HG02623 (cell line): ENCODE results near the gene SLC25A53.
A peak's percentile ranks its signal among the peaks of the same experiment; 100 is the strongest.
"Not testable (repeated sequence)": the region's sequence is repeated elsewhere in the genome, so short reads cannot be mapped to it uniquely, and the experiment has no call there.

Experiments used
- ATAC-seq: cut with Tn5 transposase; IDR thresholded peaks from one replicate; pipeline ENCODE4 v1.9.1; 2021; ENCODE audit warnings: moderate library complexity; ENCODE audit not compliant: unreplicated experiment

The SLC25A53 gene

DNA sequence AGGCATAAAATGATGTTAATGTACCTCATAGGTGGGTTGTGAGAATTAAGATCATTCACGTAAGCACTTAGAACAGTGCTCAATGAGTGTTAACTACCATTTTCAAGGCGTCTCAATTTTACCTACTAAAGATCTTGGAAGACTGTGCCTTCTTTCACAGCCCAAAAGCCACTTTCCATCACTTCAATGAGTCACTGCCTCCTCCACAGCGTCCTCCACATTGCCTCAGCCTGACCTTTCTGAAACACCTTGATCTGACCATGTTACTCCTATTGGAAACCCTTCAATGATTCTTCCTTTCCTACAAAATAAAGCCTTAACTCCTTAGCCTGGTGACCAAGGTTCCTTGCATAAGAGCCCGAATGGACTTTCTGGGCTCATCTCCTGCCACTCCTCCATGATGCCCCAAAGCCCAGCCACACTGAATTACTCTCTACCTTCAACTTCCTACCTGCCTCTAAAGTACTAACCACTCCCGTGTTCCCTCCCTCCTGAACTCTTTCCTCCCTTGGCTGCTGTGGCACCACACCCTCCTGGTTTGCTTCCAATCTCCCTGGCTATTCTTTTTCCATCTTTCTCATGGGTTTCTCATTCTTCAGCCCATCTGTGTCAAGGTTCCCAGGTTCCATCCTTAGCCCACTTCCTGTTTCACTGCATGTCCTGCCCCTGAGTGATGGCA is 22.1 kb downstream of the SLC25A53 start:
- no peak for ATAC-seq

- no peak for ATAC-seq
Measured at GRCh38 chrX:104130808-104131207, 26.0 kb downstream of the SLC25A53 start.

- no peak for ATAC-seq
Measured at GRCh38 chrX:104126856-104127255, 30.0 kb downstream of the SLC25A53 start.

- peak; percentile 45 for ATAC-seq
Measured at GRCh38 chrX:104122829-104123228, 34.0 kb downstream of the SLC25A53 start.

DNA sequence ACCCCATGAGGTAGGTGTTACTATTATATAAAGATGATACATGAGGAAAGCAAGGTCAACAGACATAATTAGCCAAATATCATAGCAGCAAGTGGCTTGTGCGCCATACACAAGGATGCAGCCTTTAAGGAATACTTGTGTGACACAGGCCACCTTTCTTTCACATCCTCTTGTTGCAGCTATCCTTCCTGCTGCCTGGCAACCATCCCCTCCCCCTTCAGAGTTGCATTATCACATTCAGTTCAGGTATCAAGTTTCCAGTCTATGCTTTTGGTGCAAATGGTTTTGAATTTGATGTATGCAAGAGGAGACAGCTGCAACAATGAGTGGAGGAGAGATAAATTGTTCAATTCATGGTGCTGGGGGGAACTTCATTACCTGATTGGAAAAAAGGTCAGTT is 38.0 kb downstream of the SLC25A53 start:
- ATAC-seq, result no peak

DNA sequence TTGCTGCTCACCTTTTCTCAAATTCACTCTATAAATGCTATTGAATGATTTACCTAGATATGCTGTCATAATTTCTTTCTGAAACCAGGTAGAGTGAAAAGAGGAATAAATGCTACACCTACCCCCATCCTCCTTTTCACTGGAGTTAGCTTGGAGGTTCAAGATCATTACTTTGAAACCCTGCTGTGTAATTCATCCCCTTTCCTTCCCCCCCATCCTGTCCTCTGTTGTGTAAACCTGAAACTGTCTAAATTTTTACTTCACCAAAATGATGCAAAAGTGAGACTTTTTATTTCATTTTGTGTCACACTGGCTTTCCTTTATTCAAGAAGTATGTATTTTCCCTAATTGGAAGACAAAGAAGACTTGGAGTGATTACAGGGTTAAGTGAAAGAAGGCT is 39.0 kb downstream of the SLC25A53 start:
- no peak for ATAC-seq

- peak; percentile 48 for ATAC-seq
Measured at GRCh38 chrX:104113222-104113965, 43.4 kb downstream of the SLC25A53 start.

DNA sequence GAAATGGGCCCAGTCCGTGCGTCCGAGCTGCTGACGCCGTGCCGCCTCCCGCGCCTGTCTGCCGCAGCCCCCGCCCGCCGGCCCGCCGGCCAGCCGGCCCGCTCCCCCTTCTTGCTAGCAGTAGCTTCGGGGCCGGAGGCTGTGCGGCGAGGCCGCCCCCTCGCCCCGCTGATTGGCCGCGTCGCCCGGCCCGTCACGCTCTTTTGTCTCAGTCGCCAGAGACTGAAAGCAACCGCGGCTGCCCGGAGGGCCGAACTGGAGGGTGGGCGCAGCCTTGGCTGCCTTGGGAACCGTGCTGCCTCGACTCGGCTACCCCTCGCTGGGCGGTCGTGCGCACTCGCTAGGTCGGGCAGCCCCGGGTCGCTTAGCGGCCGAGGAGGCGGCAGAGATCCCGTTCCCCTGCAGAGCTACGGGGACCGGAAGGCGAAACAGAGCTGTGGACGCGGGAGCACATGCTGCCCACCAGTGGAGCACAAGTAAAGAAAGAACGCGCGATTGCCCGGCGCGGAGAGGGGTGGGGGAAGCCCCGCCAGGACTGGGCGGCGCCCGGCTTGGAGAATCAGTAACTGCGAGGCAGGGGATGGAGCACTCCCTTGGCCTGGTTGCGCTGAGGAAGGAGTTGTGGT is 44.4 kb downstream of the SLC25A53 start, which contains the start of gene ZCCHC18:
Gene ZCCHC18, plus strand, starts transcription at position 198 of the 626 bp plus-strand sequence. CDS start 1,589 bp downstream, outside the sequence.
- ATAC-seq, result peak; percentile 62

DNA sequence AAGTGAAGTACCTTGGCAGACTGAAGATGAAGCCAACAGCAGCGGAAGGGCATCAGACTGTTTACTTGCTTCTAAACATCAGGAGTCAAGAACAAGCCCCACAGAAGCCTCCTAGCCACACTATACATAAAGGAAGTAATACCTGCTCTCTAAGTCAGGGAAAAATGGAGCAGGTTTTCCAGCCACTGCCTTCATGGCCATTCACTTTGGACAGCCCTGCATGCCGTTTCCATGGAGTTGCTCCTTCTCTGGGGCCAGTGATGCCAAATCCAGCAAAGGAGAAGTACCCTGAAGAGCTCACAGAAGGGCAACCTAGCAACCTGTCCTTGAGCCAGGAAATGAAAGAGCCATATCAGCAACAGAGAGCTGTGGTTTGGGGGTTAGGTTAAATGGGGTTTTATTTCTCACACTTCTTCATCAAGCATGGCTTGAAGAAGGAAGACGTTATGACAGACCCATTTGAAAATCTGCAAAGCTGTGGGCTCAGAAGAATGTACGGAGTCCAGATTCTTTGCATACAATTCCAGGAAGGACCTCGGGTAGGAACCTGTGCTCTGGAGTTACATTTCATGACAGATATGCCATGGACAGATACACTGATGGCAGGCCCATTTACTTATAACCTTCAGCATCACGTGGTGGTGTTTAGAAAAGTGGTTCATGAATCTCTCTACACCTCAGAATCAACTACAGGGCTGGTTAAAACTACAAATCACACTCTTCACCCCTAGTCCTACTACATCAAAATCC is 46.1 kb downstream of the SLC25A53 start:
- not testable (repeated sequence) for ATAC-seq

DNA sequence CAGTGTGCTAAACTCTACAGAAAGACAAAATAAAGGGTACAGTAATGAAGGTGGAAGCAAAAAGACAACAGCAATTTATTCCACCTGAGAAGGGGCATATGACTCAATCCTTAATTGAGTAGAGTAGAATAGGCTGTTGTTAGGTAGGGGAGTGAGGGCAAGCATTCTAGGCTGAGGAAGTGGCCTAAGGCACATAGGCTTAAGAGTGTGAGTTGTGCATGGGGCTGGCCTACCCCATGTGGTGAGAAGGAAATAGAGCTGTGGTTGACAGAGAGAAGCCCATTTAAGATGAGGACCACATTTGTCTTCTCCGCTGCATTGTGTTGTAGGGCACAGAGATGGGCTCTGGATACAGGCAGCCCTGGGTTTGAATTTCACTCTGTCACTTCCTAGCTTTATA is 47.9 kb downstream of the SLC25A53 start:
- ATAC-seq, result no peak

GRCh38 chrX:104105330-104106262 is 51.2 kb downstream of the SLC25A53 start:
- ATAC-seq, result no peak

DNA sequence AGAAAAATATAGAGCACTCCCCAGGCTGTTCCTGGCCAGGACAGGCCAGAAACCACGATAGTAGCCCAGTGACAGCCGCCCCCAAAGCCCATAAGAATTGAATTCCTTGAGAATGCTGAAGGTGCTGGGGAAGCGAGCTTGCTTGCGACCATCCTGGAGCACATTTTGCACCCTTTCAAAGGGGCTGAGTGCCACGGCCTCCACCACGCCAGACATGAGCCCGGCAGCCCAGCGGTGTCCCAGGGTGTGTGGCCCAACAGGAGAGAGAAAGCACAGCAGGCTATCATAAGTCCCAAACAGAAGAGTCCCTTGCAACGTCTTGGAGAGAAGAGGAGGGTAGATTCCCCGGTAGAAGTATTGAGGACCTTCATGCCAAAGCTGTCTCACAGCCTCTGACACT is 52.1 kb downstream of the SLC25A53 start:
- no peak for ATAC-seq

GRCh38 chrX:104098919-104099318 is 57.9 kb downstream of the SLC25A53 start:
- ATAC-seq, result no peak

GRCh38 chrX:104098151-104098808 is 58.5 kb downstream of the SLC25A53 start:
- peak; percentile 64 for ATAC-seq

GRCh38 chrX:104085919-104086318 is 70.9 kb downstream of the SLC25A53 start:
- ATAC-seq, result no peak

DNA sequence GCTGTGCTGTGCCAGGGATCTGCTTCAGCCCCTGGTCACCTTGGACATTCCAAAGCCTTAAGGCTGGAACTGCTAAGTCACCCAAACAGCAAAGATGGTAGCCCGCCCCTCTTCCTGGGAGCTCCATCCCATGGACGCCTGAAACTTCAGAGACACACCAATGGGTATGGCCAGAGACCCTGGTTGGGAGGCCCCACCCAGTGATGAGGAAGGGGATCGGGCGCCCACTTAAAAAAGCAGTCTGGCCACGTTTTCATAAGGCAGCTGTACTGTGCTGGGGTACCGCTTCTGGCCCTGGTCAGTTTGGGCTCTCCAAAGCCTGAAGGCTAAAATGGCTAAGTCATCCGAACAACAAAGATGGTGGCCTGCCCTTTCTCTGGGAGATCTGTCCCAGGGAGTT is 71.3 kb downstream of the SLC25A53 start:
- no peak for ATAC-seq

- ATAC-seq, result no peak
Measured at GRCh38 chrX:104084534-104085277, 72.1 kb downstream of the SLC25A53 start.

- ATAC-seq, result no peak
Measured at GRCh38 chrX:104084063-104084462, 72.7 kb downstream of the SLC25A53 start.

GRCh38 chrX:104077854-104078253 is 79.0 kb downstream of the SLC25A53 start:
- ATAC-seq, result not testable (repeated sequence)
